Measurements from ENCODE around the gene KIAA2012.

Gene KIAA2012
- long read RNA-seq, partial matches to known transcripts: 0 of 1 reads
- long read RNA-seq, other reads (novel, unspliced or antisense): 1 of 1 reads

- no peak for DNase-seq (ENCODE audit: low read depth in 1 of 2, low spot score in 1 of 2)
- no peak for TF ChIP-seq GABPA (IDR thresholded peaks at IDR 0.05; ENCODE audit: low read depth)
- TF ChIP-seq CTCF (IDR thresholded peaks at IDR 0.05; ENCODE audit: insufficient read depth, low read length): no peak
- no peak for TF ChIP-seq SPI1 (IDR thresholded peaks at IDR 0.05; ENCODE audit: borderline replicate concordance, low read depth)
- no peak for TF ChIP-seq POLR2AphosphoS5 (IDR thresholded peaks at IDR 0.05; ENCODE audit: low read depth)
- TF ChIP-seq, protein P1, sequence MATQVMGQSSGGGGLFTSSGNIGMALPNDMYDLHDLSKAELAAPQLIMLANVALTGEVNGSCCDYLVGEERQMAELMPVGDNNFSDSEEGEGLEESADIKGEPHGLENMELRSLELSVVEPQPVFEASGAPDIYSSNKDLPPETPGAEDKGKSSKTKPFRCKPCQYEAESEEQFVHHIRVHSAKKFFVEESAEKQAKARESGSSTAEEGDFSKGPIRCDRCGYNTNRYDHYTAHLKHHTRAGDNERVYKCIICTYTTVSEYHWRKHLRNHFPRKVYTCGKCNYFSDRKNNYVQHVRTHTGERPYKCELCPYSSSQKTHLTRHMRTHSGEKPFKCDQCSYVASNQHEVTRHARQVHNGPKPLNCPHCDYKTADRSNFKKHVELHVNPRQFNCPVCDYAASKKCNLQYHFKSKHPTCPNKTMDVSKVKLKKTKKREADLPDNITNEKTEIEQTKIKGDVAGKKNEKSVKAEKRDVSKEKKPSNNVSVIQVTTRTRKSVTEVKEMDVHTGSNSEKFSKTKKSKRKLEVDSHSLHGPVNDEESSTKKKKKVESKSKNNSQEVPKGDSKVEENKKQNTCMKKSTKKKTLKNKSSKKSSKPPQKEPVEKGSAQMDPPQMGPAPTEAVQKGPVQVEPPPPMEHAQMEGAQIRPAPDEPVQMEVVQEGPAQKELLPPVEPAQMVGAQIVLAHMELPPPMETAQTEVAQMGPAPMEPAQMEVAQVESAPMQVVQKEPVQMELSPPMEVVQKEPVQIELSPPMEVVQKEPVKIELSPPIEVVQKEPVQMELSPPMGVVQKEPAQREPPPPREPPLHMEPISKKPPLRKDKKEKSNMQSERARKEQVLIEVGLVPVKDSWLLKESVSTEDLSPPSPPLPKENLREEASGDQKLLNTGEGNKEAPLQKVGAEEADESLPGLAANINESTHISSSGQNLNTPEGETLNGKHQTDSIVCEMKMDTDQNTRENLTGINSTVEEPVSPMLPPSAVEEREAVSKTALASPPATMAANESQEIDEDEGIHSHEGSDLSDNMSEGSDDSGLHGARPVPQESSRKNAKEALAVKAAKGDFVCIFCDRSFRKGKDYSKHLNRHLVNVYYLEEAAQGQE (IDR thresholded peaks at IDR 0.05; ENCODE audit: insufficient replicate concordance, low read depth): no peak
- Histone ChIP-seq H3K27me3 (ENCODE audit: insufficient read depth, poor library complexity, severe bottlenecking) (no peaks in the 10 kb centered on the region), H3K27ac (replicated peaks) (no peak within 1 kb of the TSS), H3K4me3 (replicated peaks; ENCODE audit: insufficient read depth, low read length) (no peak within 1 kb of the TSS)
Observed at GRCh38 chr2:202072737-202073401, at the start of gene KIAA2012. Gene KIAA2012, plus strand, starts transcription at chr2:202073255. Its CDS starts 373 bp downstream, at chr2:202073628.

- H3K27ac ChIP-seq (replicated peaks): no peak overlapping the region
- DNase-seq (ENCODE audit: low read depth in 1 of 2, low spot score in 1 of 2): no peak
- TF ChIP-seq POLR2AphosphoS5 (IDR thresholded peaks at IDR 0.05; ENCODE audit: low read depth) (no peak), CTCF (IDR thresholded peaks at IDR 0.05; ENCODE audit: insufficient read depth, low read length) (no peak), GABPA (IDR thresholded peaks at IDR 0.05; ENCODE audit: low read depth) (no peak), SPI1 (IDR thresholded peaks at IDR 0.05; ENCODE audit: borderline replicate concordance, low read depth) (no peak)
- TF ChIP-seq, protein P1 (IDR thresholded peaks at IDR 0.05; ENCODE audit: insufficient replicate concordance, low read depth): no peak
- no peaks in the 10 kb centered on the region for H3K27me3 ChIP-seq (ENCODE audit: insufficient read depth, poor library complexity, severe bottlenecking)
- H3K4me3 ChIP-seq (replicated peaks; ENCODE audit: insufficient read depth, low read length): no peak overlapping the region
Observed at GRCh38 chr2:202023904-202024266, 49.2 kb upstream of the KIAA2012 start.

DNA sequence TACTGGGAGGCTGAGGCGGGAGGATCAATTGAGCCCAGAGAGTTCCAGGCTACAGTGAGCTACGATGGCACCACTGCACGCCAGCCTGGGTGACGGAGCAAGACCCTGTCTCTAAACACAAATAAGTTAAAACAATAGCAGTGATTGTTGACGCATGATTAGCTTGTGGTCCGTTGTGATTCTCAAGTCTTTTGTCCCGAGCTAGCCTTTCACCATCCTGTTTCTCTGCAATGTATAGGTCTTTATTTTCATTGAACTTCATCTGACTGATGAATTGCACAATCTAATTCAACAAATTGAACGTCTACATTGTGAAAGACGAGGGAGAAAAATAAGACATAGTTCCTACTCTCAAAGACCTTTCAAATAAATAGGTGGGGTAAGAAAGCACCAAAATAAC lies 48.2 kb upstream of the KIAA2012 start:
- H3K27me3 ChIP-seq (ENCODE audit: insufficient read depth, poor library complexity, severe bottlenecking): no peaks in the 10 kb centered on the region
- TF ChIP-seq GABPA (IDR thresholded peaks at IDR 0.05; ENCODE audit: low read depth): no peak
- TF ChIP-seq POLR2AphosphoS5 (IDR thresholded peaks at IDR 0.05; ENCODE audit: low read depth): no peak
- TF ChIP-seq, protein P1 (IDR thresholded peaks at IDR 0.05; ENCODE audit: insufficient replicate concordance, low read depth): no peak
- no peak for TF ChIP-seq SPI1 (IDR thresholded peaks at IDR 0.05; ENCODE audit: borderline replicate concordance, low read depth)
- DNase-seq (ENCODE audit: low read depth in 1 of 2, low spot score in 1 of 2): no peak
- H3K4me3 ChIP-seq (replicated peaks; ENCODE audit: insufficient read depth, low read length): no peak overlapping the region
- H3K27ac ChIP-seq (replicated peaks): no peak overlapping the region

Measured in HL-60 (cell line).